Activated gamma-delta T cell treated with Interleukin-2 at 50 U/mL for 16 hours (primary cell): Measurements from ENCODE around the gene KLF13.

Experiments used
- DNase-seq: peaks from one replicate; pipeline ENCODE4 v3.0.0-alpha.2; 2020

KLF13 gene

GRCh38 chr15:31405200-31405920 is 78.7 kb downstream of the KLF13 start:
- DNase-seq: no peak

GRCh38 chr15:31407376-31407775 is 80.7 kb downstream of the KLF13 start:
- DNase-seq: no peak

GRCh38 chr15:31407851-31408250 is 81.2 kb downstream of the KLF13 start:
- no peak for DNase-seq

- no peak for DNase-seq
Measured at GRCh38 chr15:31408724-31409123, 82.1 kb downstream of the KLF13 start.

- DNase-seq: no peak
Measured at GRCh38 chr15:31409171-31409570, 82.5 kb downstream of the KLF13 start.

GRCh38 chr15:31412824-31413223 is 86.2 kb downstream of the KLF13 start:
- no peak for DNase-seq

GRCh38 chr15:31415201-31415600 is 88.6 kb downstream of the KLF13 start:
- no peak for DNase-seq

- no peak for DNase-seq
Measured at GRCh38 chr15:31419820-31420219, 93.2 kb downstream of the KLF13 start.

GRCh38 chr15:31427411-31427810 is 100.8 kb downstream of the KLF13 start:
- DNase-seq: no peak
